ENCODE results near the gene CDK11B.
A peak's percentile ranks its signal among the peaks of the same experiment; 100 is the strongest.
"Not testable (repeated sequence)": the region's sequence is repeated elsewhere in the genome, so short reads cannot be mapped to it uniquely, and the experiment has no call there.

Gene CDK11B

GRCh38 chr1:1662392-1662791 is 3.6 kb upstream of the CDK11B start:
- DNase-seq (ENCODE audit: low read depth in 2 of 2), result not testable (repeated sequence)

- not testable (repeated sequence) for DNase-seq (ENCODE audit: low read depth in 2 of 2)
These were observed 10.5 kb downstream of the CDK11B start for GRCh38 chr1:1648265-1648664.

GRCh38 chr1:1647567-1648241 is 11.1 kb downstream of the CDK11B start:
- DNase-seq (ENCODE audit: low read depth in 2 of 2), result not testable (repeated sequence)

GRCh38 chr1:1646326-1646725 is 12.5 kb downstream of the CDK11B start:
- not testable (repeated sequence) for DNase-seq (ENCODE audit: low read depth in 2 of 2)

GRCh38 chr1:1640711-1641461 is 17.9 kb downstream of the CDK11B start:
- DNase-seq (ENCODE audit: low read depth in 2 of 2), result not testable (repeated sequence)

GRCh38 chr1:1640081-1640480 is 18.7 kb downstream of the CDK11B start:
- DNase-seq (ENCODE audit: low read depth in 2 of 2), result not testable (repeated sequence)

- DNase-seq (ENCODE audit: low read depth in 2 of 2), result not testable (repeated sequence)
These were observed 19.4 kb downstream of the CDK11B start for GRCh38 chr1:1639368-1639767.

- DNase-seq (ENCODE audit: low read depth in 2 of 2), result not testable (repeated sequence)
These were observed 20.3 kb downstream of the CDK11B start for GRCh38 chr1:1638528-1638927.

- not testable (repeated sequence) for DNase-seq (ENCODE audit: low read depth in 2 of 2)
These were observed 21.3 kb downstream of the CDK11B start for GRCh38 chr1:1637479-1637875.

- DNase-seq (ENCODE audit: low read depth in 2 of 2), result not testable (repeated sequence)
These were observed 22.0 kb downstream of the CDK11B start for GRCh38 chr1:1636621-1637478.

GRCh38 chr1:1634613-1635012 is 24.2 kb downstream of the CDK11B start:
- DNase-seq (ENCODE audit: low read depth in 2 of 2), result not testable (repeated sequence)

GRCh38 chr1:1633409-1633808 is 25.4 kb downstream of the CDK11B start:
- not testable (repeated sequence) for DNase-seq (ENCODE audit: low read depth in 2 of 2)

- no peak for DNase-seq (ENCODE audit: low read depth in 2 of 2)
These were observed 26.9 kb downstream of the CDK11B start, which contains the start of gene MMP23B for GRCh38 chr1:1631782-1632420. MMP23B (plus strand) TSS chr1:1632173; CDS start chr1:1632219, 46 bp downstream.

- peak; percentile 17 to 42 for DNase-seq (ENCODE audit: low read depth in 2 of 2)
These were observed 27.6 kb downstream of the CDK11B start for GRCh38 chr1:1630965-1631781.

GRCh38 chr1:1630191-1630964 is 28.4 kb downstream of the CDK11B start:
- peak; percentile 87 to 95 for DNase-seq (ENCODE audit: low read depth in 2 of 2)

GRCh38 chr1:1629430-1630190 is 29.2 kb downstream of the CDK11B start:
- DNase-seq (ENCODE audit: low read depth in 2 of 2), result peak; percentile 75 to 82

GRCh38 chr1:1628754-1629429 is 29.9 kb downstream of the CDK11B start:
- DNase-seq (ENCODE audit: low read depth in 2 of 2), result peak in 1 of 2 donors; percentile 27

Measured in stimulated activated CD8-positive, alpha-beta memory T cell treated with anti-CD3 and anti-CD28 coated beads, Interleukin-7, amount 100 ng/mL, for 4 hours (primary cell).